Islet of Langerhans (tissue), 1 donor: ENCODE results near the gene PMF1.

Experiments
- FAIRE-seq: peaks from one replicate; lab custom pipeline; 2011; peaks lifted over from hg19 to GRCh38; lab: Jason Lieb, UNC

PMF1 gene

DNA sequence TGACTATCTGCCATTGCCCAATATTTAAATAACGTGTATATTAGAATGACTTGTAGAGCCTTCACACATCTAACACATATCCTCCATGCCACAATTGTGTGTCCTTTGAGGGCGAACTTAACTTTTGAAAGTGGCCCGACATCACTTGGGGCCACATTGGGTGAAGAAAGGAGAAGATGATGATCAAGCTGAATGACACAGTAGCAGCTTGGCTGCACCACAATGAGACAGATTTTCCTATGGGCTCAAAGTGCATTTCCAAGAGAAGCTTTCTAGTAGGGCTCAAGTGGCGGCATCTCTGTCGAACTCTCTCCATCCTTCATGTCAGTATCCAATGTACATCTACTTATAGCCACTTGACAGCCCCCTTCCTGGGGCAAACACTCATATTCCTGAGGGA is 25.4 kb downstream of the PMF1 start:
- no peak for FAIRE-seq

DNA sequence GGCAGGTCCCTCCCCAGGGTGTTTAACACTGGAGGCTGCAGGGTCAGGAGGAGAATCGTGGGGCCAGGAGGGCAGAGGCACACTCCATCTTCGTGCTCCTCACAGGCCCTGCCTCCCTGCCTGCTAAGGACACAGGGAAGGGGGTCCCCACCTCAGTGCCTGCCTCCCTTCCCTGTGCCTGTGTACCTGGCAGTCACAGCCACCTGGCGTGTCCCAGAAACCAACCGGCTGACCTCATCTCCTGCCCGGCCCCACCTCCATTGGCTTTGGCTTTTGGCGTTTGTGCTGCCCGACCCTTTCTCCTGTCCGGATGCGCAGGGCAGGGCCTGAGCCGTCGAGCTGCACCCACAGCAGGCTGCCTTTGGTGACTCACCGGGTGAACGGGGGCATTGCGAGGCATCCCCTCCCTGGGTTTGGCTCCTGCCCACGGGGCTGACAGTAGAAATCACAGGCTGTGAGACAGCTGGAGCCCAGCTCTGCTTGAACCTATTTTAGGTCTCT is 28.6 kb downstream of the PMF1 start:
- no peak for FAIRE-seq

DNA sequence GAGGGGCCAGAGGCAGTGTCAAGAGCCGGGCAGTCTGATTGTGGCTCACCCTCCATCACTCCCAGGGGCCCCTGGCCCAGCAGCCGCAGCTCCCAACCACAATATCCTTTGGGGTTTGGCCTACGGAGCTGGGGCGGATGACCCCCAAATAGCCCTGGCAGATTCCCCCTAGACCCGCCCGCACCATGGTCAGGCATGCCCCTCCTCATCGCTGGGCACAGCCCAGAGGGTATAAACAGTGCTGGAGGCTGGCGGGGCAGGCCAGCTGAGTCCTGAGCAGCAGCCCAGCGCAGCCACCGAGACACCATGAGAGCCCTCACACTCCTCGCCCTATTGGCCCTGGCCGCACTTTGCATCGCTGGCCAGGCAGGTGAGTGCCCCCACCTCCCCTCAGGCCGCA is 29.1 kb downstream of the PMF1 start, which contains the start of gene BGLAP:
Gene BGLAP, plus strand, starts transcription at position 259 of the 400 bp plus-strand sequence. Its CDS starts 48 bp downstream, at position 307.
- FAIRE-seq = no peak

DNA sequence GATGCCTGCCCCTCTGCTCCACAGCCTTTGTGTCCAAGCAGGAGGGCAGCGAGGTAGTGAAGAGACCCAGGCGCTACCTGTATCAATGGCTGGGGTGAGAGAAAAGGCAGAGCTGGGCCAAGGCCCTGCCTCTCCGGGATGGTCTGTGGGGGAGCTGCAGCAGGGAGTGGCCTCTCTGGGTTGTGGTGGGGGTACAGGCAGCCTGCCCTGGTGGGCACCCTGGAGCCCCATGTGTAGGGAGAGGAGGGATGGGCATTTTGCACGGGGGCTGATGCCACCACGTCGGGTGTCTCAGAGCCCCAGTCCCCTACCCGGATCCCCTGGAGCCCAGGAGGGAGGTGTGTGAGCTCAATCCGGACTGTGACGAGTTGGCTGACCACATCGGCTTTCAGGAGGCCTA is 29.9 kb downstream of the PMF1 start:
- FAIRE-seq = no peak

DNA sequence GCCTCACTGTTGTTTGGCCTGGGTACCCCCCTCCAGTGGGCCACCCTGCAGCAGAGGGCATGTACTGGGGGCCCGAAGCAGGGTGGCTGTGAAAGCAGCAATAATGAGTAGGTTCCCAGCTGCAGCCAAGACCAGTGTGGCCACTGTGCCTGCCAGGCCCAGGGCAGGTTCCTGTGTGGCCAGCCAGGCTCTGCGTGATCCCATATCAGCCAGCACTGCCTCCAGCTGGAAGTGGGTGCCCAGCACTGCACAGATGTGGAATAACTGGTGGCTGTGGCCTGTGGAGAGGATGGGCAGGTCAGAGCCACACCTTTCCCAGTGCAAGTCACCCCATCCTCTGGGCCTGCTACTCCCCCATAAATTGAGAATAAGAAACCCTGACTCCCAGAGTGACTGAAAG is 31.3 kb downstream of the PMF1 start:
- no peak for FAIRE-seq

DNA sequence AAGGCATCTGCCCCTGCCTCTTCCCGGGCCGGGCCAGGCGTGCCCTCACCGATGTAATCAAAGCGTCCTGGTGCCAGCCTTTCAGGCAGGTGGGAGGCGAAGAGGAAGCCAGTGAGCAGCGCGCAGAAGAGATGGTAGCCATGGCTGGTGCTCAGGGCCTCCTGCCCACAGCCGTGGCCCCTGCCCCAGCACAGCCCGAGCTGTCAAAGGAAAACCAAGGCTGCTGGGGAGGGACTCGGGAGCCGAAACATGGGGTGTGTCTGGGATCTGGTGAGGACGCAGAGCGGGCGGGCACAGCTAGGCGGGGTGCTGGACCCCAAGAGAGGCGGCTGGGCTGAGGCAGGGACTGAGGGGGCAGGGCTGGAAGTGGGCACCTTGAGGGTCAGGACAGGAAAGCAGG is 31.9 kb downstream of the PMF1 start:
- FAIRE-seq = no peak

DNA sequence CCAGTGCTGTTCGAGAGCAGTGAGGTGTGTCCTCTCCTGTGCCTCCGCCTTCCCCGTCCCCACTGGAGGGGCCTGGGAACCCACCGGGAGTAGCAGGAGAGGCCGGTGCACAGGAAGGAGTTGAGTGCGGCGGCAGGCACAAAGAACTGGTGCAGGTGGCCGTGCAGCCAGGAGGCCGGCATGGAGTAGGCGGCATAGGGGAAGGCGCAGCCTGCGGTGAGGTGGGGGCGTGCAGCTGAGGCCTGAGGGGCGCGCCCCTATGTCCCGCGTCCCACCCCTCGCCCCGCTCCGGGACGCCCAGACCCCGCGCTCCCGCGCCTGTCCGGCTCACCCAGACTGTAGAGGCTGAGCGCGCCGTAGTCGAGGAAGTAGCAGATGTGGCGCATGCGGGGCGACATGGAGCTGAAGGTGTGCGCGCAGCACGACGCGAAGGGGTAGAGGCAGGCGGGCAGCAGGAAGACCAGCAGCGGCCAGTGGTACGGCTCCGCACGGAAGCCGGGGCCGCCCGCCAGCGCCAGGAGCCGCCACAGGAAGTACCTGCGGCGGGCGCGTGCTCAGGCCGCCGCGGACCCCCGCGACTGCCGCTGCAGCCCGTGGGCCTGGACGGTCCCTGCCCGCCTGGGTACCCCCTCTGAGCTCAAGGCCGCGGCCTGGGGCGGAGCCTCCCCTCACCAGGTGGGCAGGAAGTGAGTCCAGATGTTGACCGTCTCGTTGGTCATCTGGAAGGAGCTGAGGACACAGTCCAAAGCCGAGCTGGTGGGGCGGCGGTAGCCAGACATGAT is 32.8 kb downstream of the PMF1 start:
- FAIRE-seq = no peak

DNA sequence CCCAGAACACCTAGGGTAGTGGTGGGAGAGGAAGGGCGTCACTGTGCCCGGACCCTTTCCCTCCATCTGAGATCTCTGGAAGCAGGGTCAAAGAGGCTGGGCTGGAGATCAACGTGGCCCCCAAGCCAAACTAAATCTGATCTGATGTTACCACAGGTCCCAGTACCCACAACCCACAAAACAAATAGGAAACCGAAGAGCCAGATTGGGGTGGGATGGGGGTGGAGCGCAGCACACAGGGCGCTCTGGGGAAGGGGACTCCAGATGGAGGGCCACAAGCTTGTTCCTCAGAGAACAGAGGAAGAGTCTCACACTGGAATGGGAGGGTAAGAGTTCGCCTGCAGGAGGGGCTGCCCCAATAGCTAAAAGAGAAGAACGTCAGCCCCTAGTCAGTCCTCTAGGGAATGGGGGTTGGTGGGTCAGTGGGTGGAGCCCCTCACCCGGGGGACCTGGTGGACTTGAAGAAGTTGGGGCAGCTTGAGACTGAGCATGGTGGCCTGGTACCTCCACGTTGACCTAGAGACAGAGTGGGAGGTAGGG is 33.5 kb downstream of the PMF1 start:
- no peak for FAIRE-seq

DNA sequence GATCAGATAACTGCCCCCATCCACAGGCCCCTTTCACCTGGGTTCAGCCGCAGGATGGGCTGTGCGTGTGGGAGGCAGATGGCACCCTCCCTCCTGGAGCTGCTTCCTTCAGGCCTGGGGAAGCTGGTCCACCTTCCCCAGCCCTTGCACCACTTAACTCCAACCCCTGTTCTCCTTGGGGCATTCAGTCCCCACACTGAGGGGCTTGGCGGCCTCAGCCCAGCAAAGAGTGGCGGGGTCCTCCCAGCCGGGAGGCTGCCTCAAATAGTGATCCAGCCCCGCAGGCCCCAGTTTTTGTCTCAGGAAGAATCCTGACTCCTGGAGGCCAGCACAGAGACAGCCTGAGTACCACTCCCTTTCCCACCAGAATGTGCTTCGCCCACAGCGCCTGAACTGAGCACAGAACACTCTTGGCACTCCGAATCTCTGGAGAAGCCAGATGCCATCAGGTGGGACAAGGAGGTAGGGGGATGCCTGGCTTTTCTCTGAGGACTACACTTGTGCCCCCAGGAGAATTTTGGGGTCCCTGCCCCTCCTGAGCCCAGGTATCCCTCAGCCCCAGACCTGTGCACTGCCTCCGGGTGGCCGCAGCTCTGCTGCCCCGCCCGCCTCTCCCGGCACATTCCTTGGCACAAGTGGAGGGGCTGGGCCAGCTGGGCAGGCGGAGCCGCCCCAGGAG is 34.1 kb downstream of the PMF1 start:
- no peak for FAIRE-seq

DNA sequence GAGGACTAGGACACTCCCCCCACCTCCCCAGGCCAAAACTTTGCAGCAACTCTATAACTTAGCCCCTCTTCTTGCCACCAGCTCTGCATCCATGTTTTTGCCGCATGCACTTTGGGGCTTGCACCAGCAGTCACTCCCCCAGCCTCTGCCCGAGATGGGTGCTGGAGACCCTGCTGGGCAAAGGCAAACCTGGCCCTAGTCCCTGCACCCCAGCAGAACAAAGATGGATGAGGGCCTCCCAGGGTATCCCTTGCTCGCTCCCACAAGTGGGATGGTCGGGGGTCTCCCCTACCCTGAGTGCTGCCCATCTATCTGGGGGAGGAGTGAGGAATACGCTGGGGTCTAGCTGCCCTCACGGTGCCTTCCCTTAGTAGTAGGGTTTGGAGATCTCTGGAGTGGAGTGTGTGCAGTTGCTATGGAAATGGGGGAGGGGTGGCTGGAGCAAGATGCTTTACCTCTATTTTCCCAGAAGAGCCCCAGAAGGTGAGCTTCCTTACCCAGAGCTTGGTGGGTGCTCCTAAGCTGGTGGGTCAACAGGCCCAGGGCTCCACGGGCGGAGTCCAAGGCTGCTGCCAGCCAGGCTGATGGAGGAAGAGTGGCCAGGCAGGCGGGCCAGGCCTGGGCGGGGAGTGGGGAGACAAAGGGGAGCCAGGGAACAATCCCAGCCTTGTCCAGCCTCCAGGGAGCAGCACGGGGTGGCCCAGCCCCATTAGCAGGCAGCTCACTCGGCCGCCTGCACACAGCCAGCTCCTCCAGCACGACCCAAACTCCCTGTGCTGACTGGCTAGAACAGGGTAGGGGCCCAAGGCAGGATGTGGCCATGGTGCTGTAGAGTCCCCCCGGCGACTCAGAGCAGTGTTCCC is 34.9 kb downstream of the PMF1 start, which contains the start of gene PAQR6:
Gene PAQR6, minus strand, starts transcription at position 597 of the 863 bp plus-strand sequence. CDS start 1,325 bp downstream, outside the sequence.
- no peak for FAIRE-seq

DNA sequence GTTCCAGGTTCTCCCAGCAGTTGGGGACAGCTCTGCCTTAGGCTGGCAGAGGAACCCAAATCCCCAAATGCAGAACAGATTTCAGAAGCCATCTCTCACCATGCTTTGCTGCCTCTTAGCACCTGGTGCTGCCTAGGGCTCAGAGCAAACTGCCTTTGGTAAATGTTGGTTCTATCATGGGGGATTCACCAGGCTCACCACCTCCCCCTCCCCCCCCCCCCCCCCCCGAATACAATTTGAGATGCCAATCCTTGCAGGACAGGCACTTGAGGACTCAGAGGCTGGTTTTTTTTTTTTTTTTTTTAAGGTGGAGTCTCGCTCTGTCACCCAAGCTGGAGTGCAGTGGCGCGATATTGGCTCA is 35.5 kb downstream of the PMF1 start:
- no peak for FAIRE-seq

DNA sequence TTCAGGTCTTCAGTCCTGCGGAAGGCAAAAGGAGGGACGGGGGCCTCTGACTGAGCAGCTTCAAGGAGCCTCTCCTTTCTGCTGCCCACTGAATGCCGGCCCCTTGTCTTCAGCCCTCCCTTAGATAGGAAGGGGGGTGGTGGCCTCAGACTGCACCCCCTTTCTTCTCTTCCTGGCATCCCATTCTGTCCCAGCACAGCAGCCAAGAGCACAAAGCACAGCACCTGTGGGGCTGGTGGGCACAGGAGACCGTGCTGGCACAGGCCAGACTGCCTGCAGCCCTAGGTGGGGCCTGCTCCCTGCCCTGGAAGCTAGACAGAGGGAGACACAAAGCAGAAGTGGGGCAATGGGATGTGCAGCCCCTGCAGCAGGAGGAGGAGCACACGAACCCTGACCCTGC is 36.8 kb downstream of the PMF1 start:
- no peak for FAIRE-seq

DNA sequence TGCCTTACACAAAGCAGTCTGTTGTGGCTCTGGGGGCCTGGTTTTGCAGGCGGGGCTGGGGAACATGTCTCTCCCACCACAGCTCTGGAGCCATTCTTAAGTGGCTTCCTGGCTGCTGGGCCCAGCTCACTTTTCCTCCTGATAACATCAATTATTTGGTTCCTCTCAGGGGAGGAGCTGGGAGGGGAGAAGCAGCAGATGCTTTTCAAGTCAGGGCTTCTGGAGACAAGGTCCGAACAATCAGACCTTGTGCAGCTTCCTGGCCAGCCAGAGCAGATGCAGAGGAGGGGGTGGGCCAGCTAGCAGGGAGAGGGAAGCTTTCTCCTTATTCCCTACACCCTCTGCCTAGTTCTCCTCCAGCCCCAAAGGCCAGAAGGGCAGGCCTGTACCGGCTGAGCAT is 38.7 kb downstream of the PMF1 start:
- FAIRE-seq = no peak

DNA sequence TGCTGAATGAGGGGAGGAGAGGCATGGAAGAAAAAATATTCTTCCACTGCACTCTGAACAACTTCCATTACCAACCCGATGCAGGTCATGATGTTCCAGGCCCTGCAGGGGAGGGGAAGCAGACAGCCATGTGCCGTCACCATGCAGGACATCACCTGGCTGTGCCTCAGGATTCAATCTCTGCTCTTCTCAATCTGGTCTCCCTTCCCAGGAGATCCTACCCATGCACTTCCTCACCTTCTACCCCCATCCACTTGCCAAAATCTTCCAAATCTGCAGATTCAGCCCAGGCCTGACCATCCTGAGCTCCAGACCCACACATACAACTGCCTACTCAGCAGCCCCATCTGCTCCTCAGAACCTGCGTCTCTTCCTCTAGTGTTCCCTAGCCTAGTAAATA is 40.8 kb downstream of the PMF1 start:
- FAIRE-seq = no peak

DNA sequence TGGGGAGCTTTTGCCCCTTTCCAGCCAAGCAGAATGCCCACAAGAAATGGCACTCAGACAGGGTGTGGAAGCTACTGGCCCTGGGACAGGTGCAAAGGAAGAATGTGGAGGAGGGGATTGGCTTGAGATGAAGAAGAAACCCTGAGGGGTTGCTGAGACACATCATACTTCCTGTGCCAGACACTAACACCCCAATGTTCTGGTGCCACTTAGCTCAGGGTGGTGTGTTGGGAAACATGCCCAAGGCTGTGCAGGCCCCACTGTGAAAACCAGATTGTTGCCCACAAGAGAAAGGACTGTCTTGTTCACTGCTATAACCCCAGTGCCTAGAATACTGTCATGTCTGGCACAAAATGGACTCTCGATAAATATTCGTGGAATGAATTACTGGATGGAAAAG is 44.9 kb downstream of the PMF1 start:
- no peak for FAIRE-seq

DNA sequence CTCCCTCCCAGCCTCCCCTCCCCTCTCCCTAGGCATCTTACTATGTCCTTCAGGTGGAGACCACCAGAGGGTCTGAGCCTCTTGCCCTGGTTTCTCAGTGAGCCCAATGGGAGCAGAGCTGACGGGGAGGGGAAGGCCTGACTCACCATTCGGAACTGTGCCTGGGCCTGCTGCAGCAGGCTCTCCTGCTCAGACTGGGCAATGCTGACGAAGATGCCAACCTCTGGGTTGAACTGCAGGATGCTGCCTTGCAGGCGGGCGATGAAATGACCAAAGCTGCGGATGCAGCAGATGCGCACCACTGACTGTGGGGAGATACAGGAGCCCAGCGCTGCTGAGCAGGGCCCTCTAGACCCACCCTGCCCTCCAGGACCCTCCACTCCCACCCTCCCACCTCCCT is 46.1 kb downstream of the PMF1 start:
- FAIRE-seq = no peak

DNA sequence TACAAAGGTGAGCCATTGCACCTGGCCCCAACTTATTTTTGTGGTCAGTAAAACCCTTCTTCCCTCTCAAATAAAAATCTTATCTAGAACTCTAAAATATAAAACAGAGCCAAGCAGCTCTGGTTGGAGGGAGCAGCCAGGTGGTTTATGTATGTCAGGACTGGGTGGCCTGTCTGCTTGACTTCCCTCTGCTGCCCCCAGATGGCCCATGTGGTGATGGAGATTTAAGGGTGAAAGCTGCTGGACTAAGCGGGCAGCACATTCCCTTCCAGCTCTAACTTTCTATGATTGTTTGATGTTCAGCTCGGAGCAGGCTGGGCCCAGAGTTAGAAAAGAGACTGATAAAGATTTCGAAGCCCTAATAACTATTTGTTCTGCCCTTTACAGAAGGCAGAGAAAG is 47.0 kb downstream of the PMF1 start:
- FAIRE-seq = no peak

DNA sequence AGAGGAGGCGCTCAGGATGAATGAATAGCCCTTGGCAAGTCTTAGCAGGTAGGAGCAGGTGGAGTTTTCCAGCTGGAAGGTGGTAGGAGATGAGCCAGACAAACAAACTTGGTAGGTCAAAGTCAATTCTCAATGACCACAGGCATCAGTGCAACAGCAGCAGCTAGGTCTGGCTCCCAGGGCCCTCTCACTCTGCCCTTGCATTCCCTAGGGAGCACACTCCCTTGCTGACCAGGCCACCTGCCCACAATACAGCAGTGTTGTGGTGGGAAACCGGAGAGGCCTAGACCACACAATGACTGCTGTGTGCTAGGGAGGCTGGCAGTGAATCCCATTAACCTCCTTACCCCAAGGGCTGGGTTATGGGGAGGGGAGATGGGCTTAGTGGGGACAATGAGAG is 48.1 kb downstream of the PMF1 start:
- no peak for FAIRE-seq

DNA sequence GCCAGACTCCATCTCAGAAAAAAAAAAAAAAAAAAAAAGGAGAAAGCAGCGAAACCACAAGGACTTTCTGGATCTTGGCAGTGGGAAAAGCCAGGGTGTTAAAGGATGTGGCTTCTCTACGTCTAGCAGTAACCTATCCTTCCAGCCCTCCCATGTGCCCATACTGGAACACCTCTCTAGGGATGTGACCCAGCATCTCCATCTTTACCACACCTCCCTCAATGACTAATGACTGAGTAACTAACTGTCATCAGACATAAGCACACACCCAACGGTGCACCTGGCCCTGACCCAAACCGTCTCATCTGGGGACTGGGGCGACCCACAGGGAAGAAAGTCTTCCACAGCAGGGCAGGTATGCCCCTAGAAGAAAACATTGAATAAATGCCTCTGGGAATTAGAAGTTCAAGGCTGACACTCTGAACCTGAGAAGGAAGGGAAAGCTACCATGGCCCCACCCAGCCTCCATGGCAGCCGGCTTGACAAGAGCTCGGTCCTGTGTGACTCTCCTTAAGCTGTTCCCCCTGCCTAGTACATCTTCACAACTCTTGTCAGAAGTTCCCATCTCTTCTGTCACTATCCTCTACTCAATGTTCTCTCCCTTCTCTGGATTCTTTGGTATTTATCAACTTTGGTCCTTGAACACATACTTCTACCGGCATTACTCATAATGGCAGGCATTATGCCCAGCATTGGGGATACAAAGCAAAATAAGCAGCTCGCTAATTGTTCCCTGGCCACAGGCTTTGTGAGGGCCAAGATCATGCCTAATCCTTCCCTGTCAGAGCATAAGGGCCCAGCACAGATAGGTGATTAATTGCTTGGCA is 49.9 kb downstream of the PMF1 start:
- FAIRE-seq = no peak

DNA sequence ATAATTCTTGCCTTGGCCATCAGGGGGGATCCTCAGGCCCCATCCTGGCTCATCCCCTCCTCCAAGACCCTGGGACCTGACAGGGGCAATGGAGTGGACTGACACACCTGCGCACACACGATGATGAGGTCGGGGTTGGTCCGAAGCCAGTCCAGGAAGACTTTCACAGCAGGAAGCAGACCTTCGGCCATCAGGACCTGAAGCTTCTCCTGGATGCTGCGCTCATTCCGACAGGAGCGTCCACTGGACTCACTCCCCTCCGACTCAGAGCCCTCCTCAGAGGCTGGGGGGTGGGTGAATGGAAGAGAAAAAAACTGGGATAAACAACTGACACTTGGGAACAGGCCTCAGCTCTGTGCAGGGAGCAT is 50.5 kb downstream of the PMF1 start:
- no peak for FAIRE-seq

DNA sequence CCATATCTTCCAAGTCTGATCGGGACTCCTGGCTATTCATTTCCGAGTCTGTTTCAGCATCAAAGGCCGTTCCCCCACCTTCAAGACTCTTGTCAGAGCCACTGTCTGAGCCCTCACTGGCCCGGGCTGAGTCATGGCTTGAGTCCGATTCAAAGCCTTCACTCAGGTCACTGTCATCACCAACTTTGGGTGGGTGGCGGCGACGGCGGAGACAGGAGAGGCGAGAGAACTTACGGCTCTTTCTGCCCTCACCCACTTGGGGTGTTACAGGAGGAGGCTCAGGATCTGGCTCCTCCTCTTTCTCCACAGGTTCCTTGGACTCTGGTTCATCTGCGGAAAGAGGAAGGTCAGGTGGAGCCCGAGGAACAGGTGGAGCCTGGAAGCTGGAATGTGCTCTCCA is 53.2 kb downstream of the PMF1 start:
- no peak for FAIRE-seq

DNA sequence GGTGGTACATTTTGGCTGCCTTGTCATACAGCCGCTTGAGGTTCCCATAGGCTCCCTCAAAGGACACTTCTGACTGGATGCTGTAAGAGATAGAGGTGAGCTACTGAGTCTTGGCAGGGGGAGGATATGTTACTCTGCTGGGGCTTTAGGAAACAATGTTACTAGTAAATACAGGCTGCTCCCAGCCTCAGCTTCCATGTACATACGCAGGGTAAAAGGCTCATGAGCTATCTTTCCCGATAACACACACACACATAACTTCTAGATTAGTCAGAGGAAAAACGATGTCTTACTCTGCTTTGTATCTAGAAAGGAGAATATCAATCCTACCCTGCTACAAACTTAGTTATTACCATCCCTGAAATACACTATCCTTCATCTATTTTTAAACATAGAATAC is 55.5 kb downstream of the PMF1 start:
- FAIRE-seq = no peak
